HuH-7.5 (cell line): Measurements from ENCODE around the gene TMEM26.

Experiments used
- DNase-seq: peaks from one replicate; pipeline ENCODE4 v3.0.0; 2011; ENCODE audit warnings: low spot score

The TMEM26 gene

DNA sequence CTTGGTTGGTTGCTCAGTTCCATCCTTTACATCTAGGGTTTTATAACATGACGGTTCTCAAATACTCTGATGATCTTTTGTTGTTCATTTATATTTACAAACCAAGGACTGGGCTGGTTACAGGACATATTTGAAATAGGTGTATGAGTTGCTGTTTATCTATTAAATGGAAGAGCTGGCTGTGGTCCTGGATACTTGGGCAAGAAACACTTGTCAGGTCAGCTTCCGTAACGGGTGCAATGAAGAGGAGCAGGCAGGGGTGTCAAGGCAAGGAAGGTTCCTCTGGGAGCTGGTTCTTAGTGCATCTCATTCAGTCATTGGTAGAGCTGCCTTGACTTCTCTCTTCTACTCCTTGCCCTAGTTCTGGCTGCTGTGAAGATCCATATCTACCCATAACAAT, 4.8 kb upstream of the TMEM26 start:
- no peak for DNase-seq

DNA sequence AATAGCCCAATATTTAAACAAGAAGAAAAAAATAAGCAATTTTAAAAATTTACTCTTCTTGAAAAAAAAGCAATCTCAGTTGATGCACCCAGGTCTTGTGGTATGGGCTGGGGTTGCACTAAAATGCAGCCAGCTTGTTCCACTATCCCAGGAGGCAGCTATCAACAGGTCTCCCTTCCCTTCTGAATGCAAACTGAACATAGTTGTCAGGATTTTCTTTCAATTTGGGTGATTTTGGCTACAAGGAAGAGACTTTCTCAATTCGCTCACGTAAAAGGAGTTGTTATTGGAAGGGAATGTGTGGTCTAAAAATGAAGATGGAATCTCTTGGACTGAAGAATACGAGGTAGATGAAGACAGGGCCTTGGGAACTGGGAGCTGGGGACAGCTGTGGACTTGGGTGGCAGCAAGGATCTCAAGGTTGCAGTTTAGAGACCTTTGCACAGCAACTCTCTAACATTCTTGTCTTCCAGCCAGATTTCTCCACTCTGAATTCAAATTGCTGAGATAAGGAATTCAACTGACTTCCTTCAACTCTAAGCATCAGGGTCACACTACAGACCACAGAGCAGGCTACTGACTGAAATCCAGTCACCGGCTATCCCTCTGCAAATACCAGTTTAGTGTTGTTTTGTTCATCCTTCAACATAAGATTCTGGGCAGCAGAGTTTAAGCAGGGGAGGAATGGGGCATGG, 3.1 kb upstream of the TMEM26 start:
- no peak for DNase-seq

DNA sequence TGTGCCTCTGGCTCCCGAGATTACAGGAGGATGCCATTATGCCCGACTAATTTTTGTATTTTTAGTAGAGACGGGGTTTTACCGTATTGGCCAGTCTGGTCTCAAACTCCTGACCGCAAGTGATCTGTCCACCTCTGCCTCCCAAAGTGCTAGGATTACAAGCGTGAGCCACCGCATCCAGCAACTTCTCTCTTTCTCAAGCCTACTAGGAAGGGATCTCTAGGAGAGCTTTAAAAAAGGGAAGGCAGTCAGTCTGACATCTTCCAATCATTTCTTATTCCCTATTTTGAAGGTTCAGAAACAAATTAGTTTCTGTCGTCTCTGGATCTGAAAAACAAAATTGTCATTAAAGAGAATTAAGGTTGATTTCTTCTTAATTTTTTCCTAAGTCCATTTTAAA, 2.5 kb upstream of the TMEM26 start:
- DNase-seq = no peak

DNA sequence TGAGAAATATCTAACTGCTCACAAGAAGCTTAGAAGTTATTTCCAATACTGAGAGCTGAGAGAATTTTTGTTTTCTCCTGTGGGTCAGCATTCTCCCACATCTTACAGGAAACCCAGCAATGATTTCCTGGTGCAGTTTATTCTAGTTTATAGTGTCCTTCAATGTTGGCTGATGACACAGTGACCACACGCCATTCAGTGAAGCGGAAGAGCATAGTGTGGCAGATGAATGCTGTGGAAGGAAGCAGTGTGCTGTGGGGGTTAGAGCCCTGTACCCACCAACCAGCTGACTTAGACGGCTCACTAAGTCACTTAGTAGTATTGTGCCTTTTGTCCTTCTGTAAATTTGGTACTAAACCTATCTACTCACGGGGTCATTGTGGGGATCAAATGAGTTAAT, 1.4 kb upstream of the TMEM26 start:
- DNase-seq = no peak

DNA sequence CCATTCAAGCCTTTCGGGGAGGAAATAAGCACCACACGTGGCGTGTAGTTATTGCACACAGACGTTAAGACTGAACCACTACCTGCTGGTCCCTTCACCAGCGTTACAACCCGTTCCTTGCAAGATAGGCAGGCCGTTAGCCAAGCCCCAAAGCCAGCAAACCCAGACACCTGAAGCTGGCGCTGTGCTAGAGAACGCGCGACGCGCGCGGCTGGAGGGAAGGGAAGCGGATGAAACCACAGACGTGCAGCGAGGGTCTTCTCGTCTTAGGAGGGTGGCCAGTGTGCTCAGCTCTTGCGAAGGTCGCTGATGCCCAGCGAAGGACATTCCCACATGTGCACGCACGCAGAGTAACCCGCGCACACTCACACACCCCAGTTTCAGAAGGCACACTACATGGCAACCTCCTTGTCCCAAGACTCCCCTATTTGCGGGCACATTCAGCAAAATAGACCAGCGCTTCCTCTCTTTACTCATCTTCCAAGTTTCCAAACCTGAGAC, 980 bp downstream of the TMEM26 start:
- DNase-seq = no peak

DNA sequence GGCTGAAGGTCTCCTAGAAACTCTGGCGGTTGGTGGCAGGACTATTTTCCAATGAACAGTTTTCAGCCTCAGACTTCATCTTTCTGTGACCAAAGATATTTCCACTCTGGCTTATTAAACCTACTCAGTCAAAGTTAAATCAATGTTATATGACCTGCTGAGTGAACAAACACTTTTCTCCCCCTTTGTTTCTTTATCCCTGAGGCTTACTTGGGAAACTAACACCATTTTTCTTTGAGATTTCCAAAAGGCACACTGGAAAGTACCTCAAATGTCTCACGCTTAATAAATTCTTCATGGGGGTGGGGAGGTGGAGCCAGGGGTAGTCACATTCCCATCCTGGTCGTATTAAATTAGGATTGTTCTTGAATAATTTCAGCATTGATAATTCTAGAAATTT, 1.8 kb downstream of the TMEM26 start:
- no peak for DNase-seq

DNA sequence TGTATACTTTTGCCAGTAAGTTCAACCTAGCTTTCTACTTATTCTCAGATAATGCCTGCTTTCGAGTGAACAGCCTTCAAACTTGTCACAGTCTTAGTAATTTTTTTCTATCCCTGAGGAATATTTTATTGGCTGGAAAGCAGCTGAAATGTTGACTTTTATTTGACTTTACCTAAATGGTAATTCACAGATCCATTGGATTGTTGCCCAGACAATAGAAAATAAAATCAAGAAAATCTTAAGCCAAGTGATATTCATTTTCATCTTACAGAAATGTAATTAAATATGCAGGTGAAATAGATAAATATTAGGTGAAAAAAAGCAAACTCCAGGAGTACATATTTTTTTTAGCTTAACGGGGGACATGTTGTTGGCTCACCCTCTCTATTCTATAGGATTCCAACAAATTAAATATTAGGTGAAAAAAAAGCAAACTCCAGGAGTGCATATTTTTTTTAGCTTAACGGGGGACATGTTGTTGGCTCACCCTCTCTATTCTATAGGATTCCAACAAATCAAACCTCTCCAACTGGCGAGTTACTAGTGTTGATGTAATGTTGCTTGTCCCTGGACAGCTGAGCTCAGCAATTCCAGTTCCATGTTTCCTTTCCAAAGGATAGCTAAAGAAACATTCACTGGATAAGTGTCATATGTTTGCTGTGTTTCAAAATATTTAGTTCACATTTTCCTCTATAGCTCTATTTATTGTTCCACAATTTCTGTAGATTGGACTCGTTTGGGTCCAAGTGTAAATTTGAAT, 4.2 kb downstream of the TMEM26 start:
- no peak for DNase-seq

DNA sequence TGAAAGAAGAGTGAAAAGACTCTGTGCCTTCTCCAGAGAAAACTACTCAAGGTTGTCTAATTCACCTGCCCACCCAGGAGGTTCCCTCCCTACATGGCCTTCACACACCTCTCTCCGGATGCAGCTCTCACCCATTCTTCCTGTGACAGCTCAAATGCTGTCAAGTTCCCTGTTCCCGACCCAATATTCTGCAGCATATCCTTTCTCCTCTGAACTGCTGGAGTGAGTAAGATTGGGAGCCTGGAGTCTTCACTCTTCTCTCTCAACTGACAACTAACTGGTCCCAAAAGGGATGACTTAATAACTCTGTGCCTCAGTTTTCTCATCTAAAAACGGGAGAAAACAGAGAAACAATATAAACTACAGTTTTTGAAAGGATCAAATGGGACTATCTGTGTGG, 5.1 kb downstream of the TMEM26 start:
- no peak for DNase-seq

DNA sequence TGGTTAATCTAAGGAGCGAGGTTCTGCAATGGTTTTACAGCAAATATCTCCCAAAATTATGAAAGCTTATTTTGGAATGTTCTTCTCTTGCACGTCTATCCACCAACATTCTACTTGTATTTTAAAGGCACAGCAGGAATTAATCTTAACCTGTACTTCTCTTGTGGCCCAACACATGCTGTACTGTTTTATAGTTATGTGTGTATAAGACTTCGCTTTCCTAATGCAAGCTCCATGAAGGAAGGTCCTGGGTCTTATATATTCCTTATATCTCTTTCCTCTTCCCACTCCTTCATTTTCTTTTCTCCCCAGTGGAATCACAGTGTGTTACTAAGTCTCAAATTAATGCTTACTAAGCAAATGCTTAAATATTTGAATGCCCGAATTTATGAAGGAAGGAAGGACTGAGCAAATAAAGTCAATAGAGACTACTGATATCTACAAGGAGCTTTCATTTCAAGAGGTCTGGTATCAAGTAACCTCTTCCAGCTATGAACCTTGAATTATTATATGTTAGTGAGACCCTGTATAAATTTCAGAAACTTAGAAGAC, 14.0 kb downstream of the TMEM26 start:
- DNase-seq = no peak

DNA sequence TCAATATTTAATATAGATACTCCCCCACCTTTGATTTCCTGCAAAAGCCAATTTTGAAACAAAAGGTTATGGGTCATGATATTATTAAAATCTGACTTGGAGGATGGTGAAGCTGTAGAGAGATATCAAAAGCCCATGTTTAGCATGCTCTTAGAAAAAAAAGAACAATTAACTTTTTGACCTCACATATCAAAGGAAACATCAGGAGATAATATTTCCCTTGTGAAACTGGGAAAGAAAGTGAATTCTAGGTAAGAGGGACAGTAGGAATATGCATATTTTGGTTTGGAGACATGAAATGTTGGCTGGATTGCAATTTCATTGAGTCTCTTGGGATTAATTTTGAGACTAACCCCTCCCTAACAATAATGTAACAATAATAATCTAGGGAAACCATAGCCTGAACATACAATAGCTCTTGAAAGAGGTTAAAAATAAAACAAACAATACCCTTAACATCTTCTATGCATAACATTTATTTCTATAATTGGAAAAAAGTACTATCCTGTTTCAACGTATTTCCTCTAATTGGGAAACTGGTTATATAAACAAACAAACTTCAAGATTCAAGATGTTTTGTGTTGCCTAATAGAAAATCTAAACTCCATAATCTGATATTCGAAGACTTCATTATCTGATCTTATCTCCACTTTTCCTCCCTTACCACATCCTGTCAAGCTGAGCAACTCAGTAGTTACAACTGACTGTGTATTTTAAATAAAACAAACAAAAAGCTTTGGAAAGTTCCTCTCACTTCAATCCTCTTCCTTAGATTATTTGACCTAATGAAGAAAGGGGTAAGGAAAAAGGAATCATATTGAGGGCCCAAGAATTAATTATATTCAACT, 14.8 kb downstream of the TMEM26 start:
- DNase-seq = no peak

DNA sequence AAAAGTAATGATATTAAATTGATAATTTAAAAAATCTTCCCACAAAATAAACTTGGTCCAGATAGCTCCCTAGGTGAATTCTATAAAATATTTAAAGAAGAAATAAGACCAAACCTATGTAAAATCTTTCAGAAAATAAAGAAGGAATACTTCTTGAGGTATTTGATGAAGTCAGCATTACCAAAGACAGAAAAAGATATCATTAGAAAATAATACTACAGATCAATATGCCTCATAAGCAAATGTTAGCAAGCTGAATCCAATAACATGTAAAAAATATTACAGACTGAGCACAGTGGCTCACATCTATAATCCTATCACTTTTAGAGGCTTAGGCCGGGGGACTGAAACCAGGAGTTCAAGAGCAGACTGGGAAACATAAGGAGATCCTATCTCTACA, 30.0 kb downstream of the TMEM26 start:
- DNase-seq = no peak

DNA sequence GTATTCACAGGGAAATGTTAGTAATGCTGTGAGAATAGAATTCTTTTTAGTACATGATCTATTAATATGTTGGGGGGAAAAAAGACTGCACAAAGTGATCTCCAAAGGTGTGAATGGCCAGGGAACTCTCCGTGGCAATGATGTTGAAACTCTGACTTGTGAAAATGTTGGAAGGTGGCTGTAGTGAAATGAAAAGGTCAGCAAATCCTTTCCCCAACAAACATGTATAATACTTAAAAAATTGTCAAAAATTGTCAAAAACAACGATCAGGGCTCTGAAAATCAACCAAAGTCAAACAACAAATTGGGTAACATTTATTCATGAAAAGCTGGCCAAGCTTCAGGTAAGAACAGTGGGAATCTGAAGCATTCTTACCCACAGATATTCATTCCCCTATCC, 35.5 kb downstream of the TMEM26 start:
- no peak for DNase-seq

DNA sequence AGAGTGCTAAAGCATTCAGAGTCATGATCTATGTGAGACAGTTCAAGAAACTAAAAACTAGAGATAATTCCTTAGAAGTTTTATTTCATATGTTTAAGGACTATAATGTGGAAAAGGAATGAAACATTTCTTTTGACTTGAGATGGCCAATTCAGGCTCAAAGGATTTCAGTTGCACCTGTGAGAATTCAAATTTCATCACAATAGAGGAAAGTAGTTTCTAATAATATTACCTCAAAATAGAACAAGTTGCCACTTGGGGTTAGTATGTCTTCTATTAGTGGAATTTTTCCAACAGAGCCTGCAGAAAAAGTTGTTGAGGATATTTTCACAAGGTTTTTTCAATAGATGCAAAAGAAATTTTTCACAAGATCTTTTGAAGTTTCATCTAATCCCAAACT, 37.4 kb downstream of the TMEM26 start:
- no peak for DNase-seq

DNA sequence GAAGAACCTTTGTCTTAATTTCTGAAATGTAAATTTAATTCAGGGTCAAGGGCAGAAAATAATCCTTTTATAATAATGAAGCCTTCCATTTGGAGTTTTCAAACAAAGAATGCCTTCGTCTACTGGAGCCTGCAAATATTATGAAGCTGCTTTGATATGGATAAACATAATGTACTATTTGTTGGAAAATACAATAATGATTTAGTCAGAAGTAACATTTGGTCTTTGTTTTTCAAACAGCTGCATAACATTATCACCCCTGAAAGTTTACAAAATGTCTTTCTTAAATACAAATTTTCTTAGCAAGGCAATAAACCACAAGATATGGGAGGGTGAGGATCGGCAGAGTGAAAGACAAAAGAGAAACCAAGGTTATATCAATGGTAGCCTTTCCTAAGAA, 41.5 kb downstream of the TMEM26 start:
- no peak for DNase-seq

DNA sequence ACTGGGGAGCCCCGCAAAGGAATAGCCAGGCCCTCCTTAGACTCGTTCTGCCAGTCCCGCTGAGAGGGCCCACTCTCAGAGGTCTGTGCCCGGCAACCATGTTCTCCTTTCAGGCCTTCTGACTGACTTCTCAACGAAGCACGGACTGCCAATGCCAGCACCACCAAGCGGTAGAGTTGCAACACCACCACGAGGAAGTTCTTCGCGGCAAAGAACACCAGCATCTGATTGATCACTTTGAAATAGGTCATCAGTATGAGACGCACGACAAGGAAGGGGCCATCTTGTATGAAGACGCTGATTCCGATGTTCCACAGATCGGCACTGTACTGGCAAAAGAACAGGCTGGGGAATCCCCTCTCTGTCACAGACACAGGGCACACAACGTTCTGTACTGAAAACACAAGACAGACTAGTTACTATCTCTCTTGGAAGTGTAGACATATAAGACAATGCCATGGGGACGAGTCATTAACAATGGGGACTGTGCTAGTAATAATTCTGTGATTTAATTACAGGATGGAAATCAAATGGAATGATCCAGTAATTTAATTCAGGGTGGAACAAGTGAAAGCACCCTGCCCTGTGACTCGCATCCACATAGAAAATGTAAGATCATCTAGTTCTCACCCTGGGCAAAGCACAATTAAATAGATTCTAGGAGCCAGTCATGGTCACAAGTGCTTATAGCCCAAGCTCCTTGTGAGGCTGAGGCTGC, 42.7 kb downstream of the TMEM26 start:
- DNase-seq = no peak

DNA sequence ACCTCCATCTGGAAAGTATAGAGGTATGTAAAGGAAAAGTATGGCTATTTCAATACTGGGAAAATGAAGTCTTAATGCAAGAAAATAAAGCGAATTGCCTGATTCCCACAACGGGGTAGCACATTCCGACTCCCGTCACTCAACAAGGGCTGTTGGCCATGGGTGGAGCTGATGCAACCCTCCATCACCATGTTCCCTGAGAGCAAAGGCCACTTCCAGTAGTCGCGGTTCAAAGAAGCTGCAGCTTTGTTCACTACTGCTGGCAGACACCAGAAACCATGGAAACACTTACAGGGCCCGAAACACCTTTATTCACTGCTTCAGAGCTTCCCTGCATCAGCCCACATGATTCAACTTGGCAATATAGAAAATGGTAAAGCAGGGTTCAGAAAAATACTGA, 44.0 kb downstream of the TMEM26 start:
- DNase-seq = no peak

DNA sequence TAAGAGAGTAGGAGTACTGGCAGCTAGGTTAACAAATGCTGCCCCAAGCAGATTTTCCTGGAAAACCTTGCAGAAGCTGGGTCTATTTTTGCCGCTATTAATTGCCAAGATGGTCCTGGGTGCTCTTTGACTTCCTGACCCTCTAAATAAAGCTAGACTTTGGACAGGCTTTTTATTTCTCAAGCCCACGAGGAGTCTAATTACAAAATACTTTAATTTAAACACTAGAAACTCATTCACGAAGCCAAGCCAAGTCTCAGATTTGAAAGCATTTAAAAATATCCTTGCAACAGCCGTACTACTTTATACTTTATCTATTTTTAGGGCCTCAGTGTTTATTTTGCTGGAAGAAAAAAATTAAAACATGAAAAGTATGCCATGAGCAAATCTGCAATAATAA, 45.1 kb downstream of the TMEM26 start:
- DNase-seq = no peak

DNA sequence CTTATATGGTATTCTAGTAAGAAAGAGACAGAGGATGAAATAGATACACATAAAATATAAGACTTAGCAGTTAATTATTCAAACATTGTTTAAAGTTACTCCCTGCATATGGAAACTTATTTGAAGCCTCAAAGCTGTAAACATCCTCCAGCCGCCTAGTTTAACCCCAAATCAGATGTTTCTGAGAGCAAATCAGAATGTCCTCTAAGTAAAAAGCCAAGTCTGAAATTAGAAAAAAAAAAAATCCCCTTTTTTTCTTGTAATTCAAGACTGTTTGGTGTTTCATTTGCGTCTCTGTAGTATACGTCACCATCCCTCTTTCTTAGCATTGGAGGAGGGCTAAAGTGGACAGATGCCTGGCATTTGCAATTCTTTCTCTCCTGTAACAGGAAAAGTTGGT, 46.4 kb downstream of the TMEM26 start:
- no peak for DNase-seq

DNA sequence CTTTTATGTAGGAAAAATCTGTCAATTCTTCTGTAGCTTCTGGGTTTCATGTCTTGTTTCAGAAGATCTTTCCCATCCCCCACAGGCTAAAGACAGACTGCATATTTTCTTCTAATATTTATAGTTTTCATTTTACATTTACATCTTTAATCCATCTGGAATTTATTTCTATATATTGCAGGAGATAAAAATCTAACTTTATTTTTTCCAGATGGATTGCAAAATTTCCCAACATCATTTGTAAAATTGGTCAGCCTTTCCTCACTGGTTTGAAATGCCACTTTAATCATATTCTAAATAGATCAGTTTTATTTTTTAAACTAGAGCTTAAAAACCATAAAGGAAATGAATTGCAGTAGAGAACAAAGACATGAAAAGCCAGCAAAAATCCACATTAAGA, 46.9 kb downstream of the TMEM26 start:
- DNase-seq = no peak

DNA sequence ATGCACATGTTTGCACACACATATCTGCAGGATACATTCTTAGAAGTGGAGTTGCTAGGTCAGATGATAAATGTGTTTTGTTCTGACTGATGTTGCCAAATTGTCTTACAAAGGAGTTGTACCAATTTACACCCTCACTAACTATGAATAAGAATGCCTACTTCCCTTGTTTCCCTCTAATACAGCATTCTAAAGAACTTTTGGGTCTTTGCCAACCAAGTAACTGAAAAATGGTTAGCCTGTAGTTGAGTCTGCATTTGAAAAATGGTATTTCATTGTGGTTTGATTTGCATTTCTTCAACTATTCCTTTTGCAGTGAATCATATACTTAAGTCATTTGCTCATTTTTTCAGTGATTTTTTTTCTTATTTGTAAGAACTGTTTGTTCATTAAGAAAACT, 48.4 kb downstream of the TMEM26 start:
- no peak for DNase-seq

DNA sequence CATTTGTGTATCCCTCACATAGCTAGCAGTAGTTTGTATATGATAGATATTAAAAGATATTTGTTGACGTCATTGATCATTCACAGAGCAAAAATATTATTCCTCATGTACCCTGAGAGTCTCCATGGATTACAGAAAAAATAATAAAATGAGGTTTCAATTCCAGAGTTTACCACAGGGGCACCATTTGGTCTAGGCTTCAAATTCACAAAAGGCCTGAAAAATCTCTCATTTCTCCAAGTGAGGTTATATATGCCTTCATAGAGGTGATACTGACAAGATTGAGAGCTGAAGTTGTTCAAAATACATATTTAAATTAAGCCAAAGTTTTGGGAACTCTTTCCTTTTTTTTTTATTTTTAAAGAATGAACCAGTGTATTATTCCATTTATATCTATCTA, 52.7 kb downstream of the TMEM26 start:
- no peak for DNase-seq

DNA sequence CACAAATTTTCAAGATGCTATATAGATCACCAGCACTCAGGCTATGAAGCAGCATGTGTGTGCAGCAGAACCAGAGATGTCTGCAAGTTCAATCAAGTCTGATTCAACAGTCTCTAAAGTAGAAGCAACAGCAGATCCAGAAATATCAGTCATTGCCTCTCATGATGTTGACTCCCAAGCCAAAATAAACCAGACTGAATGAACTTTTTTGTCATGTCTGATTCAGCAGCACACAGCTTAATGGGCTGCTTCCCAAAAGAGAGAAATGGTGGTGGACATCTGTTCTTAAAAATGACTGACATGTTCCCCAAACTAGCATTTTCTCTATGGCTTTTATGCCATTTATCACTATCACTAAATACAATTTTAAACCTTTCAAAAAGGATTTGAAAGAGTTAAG, 53.8 kb downstream of the TMEM26 start:
- DNase-seq = no peak
